SU-DHL-6 (cell line): ENCODE measurements around the gene SDC4.

ENCODE experiments used
- EZH2phosphoT487 ChIP-seq: fragments of 200-600 bp; sonication (generic), shearing (Covaris generic); conservative IDR thresholded peaks from 2 replicates; pipeline ENCODE4 v1.6.1; 2018; ENCODE audit warnings: mild to moderate bottlenecking, antibody characterized with exemption, low read length, moderate library complexity, mixed read lengths
- TF ChIP-seq, protein P1 (sequence below): fragments of 200-600 bp; sonication (generic); IDR thresholded peaks from one replicate; pipeline ENCODE4 v1.5.1; 2017; ENCODE audit warnings: antibody characterized with exemption, mild to moderate bottlenecking, low read length, moderate library complexity; ENCODE audit not compliant: insufficient read depth, poor library complexity, severe bottlenecking

DNA sequence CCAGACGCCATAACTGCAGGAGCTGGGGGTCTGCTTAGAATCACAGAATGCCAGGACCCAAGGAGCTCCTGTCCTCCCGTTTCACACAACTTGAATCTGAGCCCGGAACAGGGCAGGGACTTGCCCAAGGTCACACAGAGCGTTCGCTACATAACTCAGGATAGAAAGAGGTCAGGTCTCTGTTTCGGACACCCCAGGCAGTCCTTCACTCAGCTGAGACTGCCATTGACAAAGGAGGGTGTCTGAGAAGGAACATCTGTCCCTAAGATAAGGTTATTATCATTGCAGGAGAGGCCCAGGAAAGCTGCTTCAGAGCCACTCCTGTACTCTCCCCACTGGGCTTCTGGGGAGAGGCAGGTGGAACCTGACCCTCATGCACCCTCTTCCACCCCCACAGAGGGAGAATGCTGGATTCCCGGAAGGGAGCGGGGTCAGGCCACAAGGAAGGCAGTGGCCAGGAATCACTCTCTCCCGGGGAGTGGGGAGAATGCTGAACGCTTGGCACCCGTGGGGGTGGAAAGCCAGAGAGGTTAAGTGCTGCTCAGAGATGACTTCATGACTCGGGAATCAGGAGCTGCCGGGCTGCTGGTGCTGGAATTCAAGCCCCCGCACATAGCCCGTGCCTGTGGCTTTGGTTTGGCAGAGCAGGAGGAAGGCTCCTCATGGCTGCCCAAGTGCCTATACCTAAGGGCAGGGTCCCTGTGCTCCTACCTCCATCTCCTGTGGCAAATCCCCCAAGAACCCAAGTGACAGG, 10.7 kb downstream of the SDC4 start:
- TF ChIP-seq, protein P1, sequence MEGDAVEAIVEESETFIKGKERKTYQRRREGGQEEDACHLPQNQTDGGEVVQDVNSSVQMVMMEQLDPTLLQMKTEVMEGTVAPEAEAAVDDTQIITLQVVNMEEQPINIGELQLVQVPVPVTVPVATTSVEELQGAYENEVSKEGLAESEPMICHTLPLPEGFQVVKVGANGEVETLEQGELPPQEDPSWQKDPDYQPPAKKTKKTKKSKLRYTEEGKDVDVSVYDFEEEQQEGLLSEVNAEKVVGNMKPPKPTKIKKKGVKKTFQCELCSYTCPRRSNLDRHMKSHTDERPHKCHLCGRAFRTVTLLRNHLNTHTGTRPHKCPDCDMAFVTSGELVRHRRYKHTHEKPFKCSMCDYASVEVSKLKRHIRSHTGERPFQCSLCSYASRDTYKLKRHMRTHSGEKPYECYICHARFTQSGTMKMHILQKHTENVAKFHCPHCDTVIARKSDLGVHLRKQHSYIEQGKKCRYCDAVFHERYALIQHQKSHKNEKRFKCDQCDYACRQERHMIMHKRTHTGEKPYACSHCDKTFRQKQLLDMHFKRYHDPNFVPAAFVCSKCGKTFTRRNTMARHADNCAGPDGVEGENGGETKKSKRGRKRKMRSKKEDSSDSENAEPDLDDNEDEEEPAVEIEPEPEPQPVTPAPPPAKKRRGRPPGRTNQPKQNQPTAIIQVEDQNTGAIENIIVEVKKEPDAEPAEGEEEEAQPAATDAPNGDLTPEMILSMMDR, result no peak
- no peak for TF ChIP-seq EZH2phosphoT487
